Fibroblast of mammary gland (primary cell): ENCODE results near the gene ARHGAP42.

ENCODE experiments used
- DNase-seq: peaks from one replicate; pipeline ENCODE4 v3.0.0-alpha.2; 2010; ENCODE audit warnings: low read depth
- H3K4me3 ChIP-seq: 2 replicates; pipeline ENCODE4 v1.5.1; 2011; ENCODE audit warnings: low read depth, mild to moderate bottlenecking, low read length, moderate library complexity; ENCODE audit not compliant: control insufficient read depth
- TF ChIP-seq, protein P1 (sequence below): conservative IDR thresholded peaks from 2 replicates; pipeline ENCODE4 v1.5.1; 2011; ENCODE audit warnings: low read depth, low read length, inconsistent platforms; ENCODE audit not compliant: control insufficient read depth, insufficient read depth

ARHGAP42 gene

DNA sequence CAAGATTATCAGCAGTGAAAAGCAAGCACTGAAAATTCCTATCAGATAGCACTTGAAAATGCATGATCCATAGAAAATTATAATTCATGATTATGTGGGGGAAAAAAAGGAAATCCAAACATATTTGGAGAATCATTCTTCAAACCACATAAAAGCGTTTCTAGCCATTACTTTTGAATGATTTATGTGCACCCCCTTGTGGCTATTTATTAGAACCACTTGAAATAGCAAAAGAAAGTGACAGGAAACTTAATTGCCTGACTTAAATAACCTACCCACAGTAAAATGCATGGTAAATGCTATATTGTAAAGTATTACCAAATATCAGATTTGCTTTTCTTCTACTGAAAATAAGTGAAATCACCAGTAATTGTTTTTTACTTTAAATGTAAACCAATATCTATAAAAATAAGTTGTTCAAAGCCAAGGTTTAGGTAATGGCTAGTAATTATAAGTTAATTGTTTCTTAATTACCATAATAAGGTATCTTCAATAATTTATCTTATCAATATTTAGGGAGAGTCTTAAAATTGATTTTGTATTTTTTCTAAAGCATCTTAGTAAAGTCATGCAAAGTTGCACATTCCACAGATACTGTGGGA, 168.5 kb downstream of the ARHGAP42 start:
- DNase-seq, result peak; percentile 76
- no peak overlapping the region for H3K4me3 ChIP-seq
- TF ChIP-seq, protein P1, sequence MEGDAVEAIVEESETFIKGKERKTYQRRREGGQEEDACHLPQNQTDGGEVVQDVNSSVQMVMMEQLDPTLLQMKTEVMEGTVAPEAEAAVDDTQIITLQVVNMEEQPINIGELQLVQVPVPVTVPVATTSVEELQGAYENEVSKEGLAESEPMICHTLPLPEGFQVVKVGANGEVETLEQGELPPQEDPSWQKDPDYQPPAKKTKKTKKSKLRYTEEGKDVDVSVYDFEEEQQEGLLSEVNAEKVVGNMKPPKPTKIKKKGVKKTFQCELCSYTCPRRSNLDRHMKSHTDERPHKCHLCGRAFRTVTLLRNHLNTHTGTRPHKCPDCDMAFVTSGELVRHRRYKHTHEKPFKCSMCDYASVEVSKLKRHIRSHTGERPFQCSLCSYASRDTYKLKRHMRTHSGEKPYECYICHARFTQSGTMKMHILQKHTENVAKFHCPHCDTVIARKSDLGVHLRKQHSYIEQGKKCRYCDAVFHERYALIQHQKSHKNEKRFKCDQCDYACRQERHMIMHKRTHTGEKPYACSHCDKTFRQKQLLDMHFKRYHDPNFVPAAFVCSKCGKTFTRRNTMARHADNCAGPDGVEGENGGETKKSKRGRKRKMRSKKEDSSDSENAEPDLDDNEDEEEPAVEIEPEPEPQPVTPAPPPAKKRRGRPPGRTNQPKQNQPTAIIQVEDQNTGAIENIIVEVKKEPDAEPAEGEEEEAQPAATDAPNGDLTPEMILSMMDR, result peak; percentile 49

- peak; percentile 50 for DNase-seq
- H3K4me3 ChIP-seq, result no peak overlapping the region
- TF ChIP-seq, protein P1, result no peak
These were observed 170.3 kb downstream of the ARHGAP42 start for GRCh38 chr11:100857236-100858005.

DNA sequence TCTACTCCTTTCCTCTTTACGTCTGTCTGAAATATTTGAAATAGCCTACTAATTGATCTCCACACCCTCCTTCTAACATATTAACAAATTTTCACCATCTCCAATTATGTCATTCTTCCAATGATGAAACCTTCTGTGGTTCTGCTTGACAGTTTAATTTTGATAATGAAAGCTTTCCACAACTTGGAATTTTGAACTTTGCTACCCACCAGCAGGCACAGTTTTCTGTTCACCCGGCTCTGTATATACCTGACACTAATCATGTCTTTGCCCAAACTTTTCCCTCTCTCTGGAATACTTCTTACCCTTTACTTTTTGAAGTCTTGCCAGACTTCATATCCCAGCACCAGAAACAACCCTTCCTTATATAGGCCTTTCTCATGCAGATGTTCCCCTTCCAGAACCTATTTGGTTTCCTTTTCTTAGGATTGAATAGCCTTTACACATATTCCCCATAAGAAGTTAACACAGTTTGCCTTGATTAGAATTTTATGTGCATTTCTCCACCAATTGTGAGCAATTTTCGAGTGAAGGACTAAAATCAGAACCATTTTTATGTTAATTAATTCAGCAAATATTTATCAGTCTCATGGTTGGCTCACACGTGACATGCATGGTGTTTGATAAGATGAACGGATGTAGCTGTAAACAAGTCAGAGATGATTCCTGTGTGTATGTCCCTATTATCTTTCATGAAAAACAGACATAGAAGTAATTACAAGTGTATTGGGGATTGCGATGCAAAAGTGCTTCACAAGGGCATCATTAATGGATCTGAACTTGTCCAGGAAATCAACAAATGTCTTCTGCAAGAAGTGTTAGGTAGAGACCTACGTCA, 173.4 kb downstream of the ARHGAP42 start:
- DNase-seq, result no peak
- no peak overlapping the region for H3K4me3 ChIP-seq
- TF ChIP-seq, protein P1, result no peak

DNA sequence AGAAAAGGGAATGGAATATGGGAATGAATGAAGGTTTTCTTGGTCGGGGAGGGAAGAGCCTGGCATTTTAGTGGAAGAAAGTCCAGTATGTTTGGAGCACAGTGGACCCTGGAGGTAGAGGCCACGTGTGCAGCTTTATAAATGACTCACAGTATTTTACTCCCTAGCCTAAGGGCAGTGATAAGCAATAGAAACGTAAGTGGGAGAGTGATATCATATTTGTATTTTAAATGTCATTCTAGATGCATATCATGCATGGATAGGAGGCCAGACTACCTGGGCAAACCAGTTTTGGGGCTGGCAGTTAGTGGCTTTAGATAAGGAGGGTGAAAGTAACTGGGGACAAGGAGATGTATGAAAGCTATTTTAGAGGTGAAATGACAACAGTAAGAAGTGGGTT, 174.1 kb downstream of the ARHGAP42 start:
- no peak overlapping the region for H3K4me3 ChIP-seq
- TF ChIP-seq, protein P1, result no peak
- no peak for DNase-seq

DNA sequence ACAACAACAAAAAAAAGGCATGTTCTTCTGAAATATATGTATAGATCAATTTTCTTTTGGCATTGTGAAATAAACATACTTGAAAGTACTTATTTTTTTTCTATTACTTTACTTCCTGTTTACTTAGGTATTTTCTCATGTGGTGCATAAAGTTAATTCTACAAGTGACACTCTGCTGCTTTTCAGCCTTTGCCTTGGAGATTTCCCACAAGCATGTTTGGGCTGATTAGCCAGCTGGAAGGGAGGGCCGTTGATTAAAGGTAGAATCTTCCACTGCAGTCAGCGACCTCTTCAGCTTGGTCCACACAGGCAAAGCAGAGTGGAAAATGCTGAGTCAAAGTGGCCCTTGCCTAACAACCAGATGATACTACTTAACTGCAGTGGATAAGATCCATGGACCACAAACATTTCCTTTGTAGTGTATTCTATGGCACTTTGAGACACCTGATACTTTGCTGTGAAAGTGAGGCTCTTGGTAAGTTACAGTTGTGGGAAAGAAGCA, 176.0 kb downstream of the ARHGAP42 start:
- H3K4me3 ChIP-seq, result no peak overlapping the region
- peak; percentile 89 for DNase-seq
- TF ChIP-seq, protein P1, result no peak

- TF ChIP-seq, protein P1, result no peak
- no peak for DNase-seq
- no peak overlapping the region for H3K4me3 ChIP-seq
These were observed 178.5 kb downstream of the ARHGAP42 start for GRCh38 chr11:100865443-100866065.
